Astrocyte (in vitro differentiated cells and primary cell): Measurements from ENCODE around the gene CTTNBP2. TPM values are rescaled to one million over a fixed set of nuclear protein-coding genes. Genes with fewer than 3 reads are reported as not detected.
A peak's percentile ranks its signal among the peaks of the same experiment; 100 is the strongest.

Experiments used
- DNase-seq: peaks from one replicate; pipeline ENCODE4 v3.0.0-alpha.2; 2010; ENCODE audit warnings: low read depth
- FAIRE-seq: peaks from 2 replicates; lab custom pipeline; 2011; peaks lifted over from hg19 to GRCh38; lab: Jason Lieb, UNC
- H2AFZ ChIP-seq: 2 replicates; pipeline ENCODE4 v1.6.0; 2012; ENCODE audit warnings: low read depth, low read length, inconsistent platforms
- H3K27ac ChIP-seq: 2 replicates; pipeline ENCODE4 v1.5.1; 2011; ENCODE audit warnings: low read depth, low read length, inconsistent platforms
- H3K27me3 ChIP-seq: 2 replicates; pipeline ENCODE4 v1.6.0; 2011; ENCODE audit warnings: low read length, inconsistent platforms; ENCODE audit not compliant: insufficient read depth
- H3K36me3 ChIP-seq: 2 replicates; pipeline ENCODE4 v1.5.1; 2011; ENCODE audit warnings: low read length, inconsistent platforms; ENCODE audit not compliant: insufficient read depth
- H3K4me1 ChIP-seq: 2 replicates; pipeline ENCODE4 v1.5.1; 2011; ENCODE audit warnings: low read length, inconsistent platforms; ENCODE audit not compliant: insufficient read depth
- H3K4me2 ChIP-seq: 2 replicates; pipeline ENCODE4 v1.6.0; 2012; ENCODE audit warnings: low read length, inconsistent platforms
- H3K4me3 ChIP-seq: 2 replicates; pipeline ENCODE4 v1.5.1; 2011; ENCODE audit warnings: low read depth, mild to moderate bottlenecking, low read length, inconsistent platforms; ENCODE audit not compliant: insufficient read depth
- H3K79me2 ChIP-seq: 2 replicates; pipeline ENCODE4 v1.6.0; 2012; ENCODE audit warnings: mild to moderate bottlenecking, low read length, inconsistent platforms; ENCODE audit not compliant: insufficient read depth
- H3K9ac ChIP-seq: 2 replicates; pipeline ENCODE4 v1.6.0; 2012; ENCODE audit warnings: mild to moderate bottlenecking, low read length, inconsistent platforms
- H3K9me3 ChIP-seq: 2 replicates; pipeline ENCODE4 v1.5.1; 2012; ENCODE audit warnings: low read depth, mild to moderate bottlenecking, low read length, inconsistent platforms; ENCODE audit not compliant: insufficient read depth
- H4K20me1 ChIP-seq: 2 replicates; pipeline ENCODE4 v1.6.0; 2012; ENCODE audit warnings: low read length, inconsistent platforms; ENCODE audit not compliant: insufficient read depth
- H3K27ac Mint-ChIP-seq: one replicate; pipeline ENCODE4 v1.8.0; 2021; ENCODE audit warnings: mild to moderate bottlenecking, mixed read lengths; ENCODE audit not compliant: unreplicated experiment
- H3K27me3 Mint-ChIP-seq: one replicate; pipeline ENCODE4 v1.8.0; 2021; ENCODE audit warnings: low read depth, mixed read lengths; ENCODE audit not compliant: unreplicated experiment
- H3K36me3 Mint-ChIP-seq: one replicate; pipeline ENCODE4 v1.8.0; 2021; ENCODE audit warnings: low read depth, mixed read lengths; ENCODE audit not compliant: unreplicated experiment
- H3K4me1 Mint-ChIP-seq: one replicate; pipeline ENCODE4 v1.8.0; 2021; ENCODE audit warnings: low read depth, mixed read lengths; ENCODE audit not compliant: unreplicated experiment
- H3K4me3 Mint-ChIP-seq: one replicate; pipeline ENCODE4 v1.8.0; 2021; ENCODE audit warnings: mild to moderate bottlenecking, moderate library complexity, mixed read lengths; ENCODE audit not compliant: unreplicated experiment
- H3K9me3 Mint-ChIP-seq: one replicate; pipeline ENCODE4 v1.8.0; 2021; ENCODE audit warnings: mild to moderate bottlenecking, mixed read lengths; ENCODE audit not compliant: unreplicated experiment
- EZH2 ChIP-seq: IDR thresholded peaks from 2 replicates; pipeline ENCODE4 v1.6.1; 2012; ENCODE audit warnings: mild to moderate bottlenecking, low read length, inconsistent platforms; ENCODE audit not compliant: insufficient read depth
- total RNA-seq: library from RNA; stranded (reverse); gene quantifications from 2 replicates; pipeline ENCODE4 v1.2.1, GENCODE V29; 2021
- TF ChIP-seq, protein P1 (sequence below): IDR thresholded peaks from 2 replicates; pipeline ENCODE4 v1.5.1; 2011; ENCODE audit warnings: low read depth, mild to moderate bottlenecking, inconsistent platforms, low read length, moderate library complexity; ENCODE audit not compliant: insufficient read depth

The CTTNBP2 gene
- total RNA-seq, 1 donor from 2014 or later: 4.9 TPM

DNA sequence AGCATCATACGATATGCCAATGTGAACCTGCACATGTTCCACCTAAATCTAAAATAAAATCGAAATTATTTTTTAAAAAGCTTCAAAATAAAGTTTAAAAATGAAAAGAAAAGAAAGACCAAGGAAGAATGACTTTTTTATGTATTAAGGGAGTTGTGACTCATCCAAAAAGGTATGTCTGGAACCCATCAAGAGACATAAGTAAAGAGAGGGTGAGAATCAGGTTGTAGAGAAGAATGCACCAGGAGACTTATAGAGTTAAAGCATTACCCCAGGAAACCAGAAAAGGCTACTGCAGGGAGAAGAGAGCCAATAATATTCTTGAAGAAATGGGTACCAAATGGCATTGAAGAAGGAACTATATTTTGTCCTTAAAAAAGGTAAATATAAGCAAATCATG lies 69.8 kb downstream of the CTTNBP2 start:
- Histone ChIP-seq H3K4me1 (peaks cover 3% of the 10 kb centered on the region), H3K79me2 (no peaks in the 10 kb centered on the region), H3K27ac (no peak overlapping the region), H3K9me3 (no peaks in the 10 kb centered on the region), H3K36me3 (no peaks in the 10 kb centered on the region), H3K4me2 (no peak overlapping the region), H2AFZ (no peak overlapping the region), H3K27me3 (no peaks in the 10 kb centered on the region), H3K4me3 (no peak overlapping the region), H4K20me1 (no peaks in the 10 kb centered on the region), H3K9ac (no peak overlapping the region)
- no peak for FAIRE-seq
- Mint-ChIP-seq H3K27ac (no peak overlapping the region), H3K27me3 (no peaks in the 10 kb centered on the region), H3K4me3 (no peak overlapping the region), H3K4me1 (peaks cover 4% of the 10 kb centered on the region), H3K36me3 (no peaks in the 10 kb centered on the region), H3K9me3 (no peaks in the 10 kb centered on the region)
- DNase-seq: peak; percentile 31
- TF ChIP-seq, protein P1, sequence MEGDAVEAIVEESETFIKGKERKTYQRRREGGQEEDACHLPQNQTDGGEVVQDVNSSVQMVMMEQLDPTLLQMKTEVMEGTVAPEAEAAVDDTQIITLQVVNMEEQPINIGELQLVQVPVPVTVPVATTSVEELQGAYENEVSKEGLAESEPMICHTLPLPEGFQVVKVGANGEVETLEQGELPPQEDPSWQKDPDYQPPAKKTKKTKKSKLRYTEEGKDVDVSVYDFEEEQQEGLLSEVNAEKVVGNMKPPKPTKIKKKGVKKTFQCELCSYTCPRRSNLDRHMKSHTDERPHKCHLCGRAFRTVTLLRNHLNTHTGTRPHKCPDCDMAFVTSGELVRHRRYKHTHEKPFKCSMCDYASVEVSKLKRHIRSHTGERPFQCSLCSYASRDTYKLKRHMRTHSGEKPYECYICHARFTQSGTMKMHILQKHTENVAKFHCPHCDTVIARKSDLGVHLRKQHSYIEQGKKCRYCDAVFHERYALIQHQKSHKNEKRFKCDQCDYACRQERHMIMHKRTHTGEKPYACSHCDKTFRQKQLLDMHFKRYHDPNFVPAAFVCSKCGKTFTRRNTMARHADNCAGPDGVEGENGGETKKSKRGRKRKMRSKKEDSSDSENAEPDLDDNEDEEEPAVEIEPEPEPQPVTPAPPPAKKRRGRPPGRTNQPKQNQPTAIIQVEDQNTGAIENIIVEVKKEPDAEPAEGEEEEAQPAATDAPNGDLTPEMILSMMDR: no peak
- TF ChIP-seq EZH2: no peak

DNA sequence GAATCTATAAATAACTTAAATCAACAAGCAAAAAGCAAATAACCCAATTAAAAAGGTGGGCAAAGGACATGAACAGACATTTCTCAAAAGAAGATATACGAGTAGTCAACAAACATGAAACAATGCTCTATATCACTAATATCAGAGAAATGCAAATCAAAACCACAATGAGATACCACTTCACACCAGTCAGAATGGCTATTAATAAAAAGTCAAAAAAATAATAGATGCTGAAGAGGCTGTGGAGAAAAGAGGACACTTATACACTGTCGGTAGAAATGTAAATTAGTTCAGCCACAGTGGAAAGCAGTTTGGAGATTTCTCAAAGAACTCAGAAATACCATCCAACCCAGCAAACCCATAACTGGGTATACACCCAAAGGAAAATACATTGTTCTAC lies 70.6 kb downstream of the CTTNBP2 start:
- H4K20me1 ChIP-seq: no peaks in the 10 kb centered on the region
- Mint-ChIP-seq H3K27ac (no peak overlapping the region), H3K4me1 (peaks cover 4% of the 10 kb centered on the region), H3K4me3 (no peak overlapping the region), H3K36me3 (no peaks in the 10 kb centered on the region), H3K9me3 (no peaks in the 10 kb centered on the region), H3K27me3 (no peaks in the 10 kb centered on the region)
- H3K9me3 ChIP-seq: no peaks in the 10 kb centered on the region
- no peak overlapping the region for H2AFZ ChIP-seq
- H3K9ac ChIP-seq: no peak overlapping the region
- TF ChIP-seq, protein P1: no peak
- TF ChIP-seq EZH2: no peak
- H3K4me1 ChIP-seq: no peaks in the 10 kb centered on the region
- no peaks in the 10 kb centered on the region for H3K79me2 ChIP-seq
- H3K4me3 ChIP-seq: no peak overlapping the region
- DNase-seq (no peak), FAIRE-seq (no peak)
- no peak overlapping the region for H3K27ac ChIP-seq
- H3K27me3 ChIP-seq: no peaks in the 10 kb centered on the region
- H3K36me3 ChIP-seq: no peaks in the 10 kb centered on the region
- H3K4me2 ChIP-seq: no peak overlapping the region

DNA sequence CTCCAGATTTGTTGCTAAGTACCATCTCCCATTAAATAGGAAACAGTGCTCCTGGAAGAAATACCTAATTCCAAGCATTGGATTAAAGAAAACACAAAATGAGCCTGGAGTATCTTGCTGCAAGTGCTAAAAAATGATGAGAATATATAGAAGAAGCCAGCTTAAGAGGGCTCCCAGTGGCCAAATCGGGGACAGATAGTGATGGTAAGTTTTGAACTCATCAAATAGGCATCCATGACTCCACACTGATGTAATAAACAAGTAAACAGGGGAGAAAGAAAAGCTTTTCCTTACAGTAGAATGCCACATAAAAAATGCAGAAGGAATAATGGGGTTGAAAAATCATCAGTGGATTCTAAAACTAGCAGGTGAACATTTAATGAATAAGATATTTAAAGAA lies 72.4 kb downstream of the CTTNBP2 start:
- no peak overlapping the region for H3K27ac ChIP-seq
- no peaks in the 10 kb centered on the region for H3K9me3 ChIP-seq
- Mint-ChIP-seq H3K36me3 (no peaks in the 10 kb centered on the region), H3K27ac (no peak overlapping the region), H3K4me3 (no peak overlapping the region), H3K9me3 (no peaks in the 10 kb centered on the region), H3K27me3 (no peaks in the 10 kb centered on the region), H3K4me1 (peaks cover 4% of the 10 kb centered on the region)
- TF ChIP-seq, protein P1: no peak
- no peak for TF ChIP-seq EZH2
- no peaks in the 10 kb centered on the region for H3K79me2 ChIP-seq
- no peaks in the 10 kb centered on the region for H3K27me3 ChIP-seq
- no peak overlapping the region for H3K9ac ChIP-seq
- H3K4me3 ChIP-seq: no peak overlapping the region
- no peak for FAIRE-seq
- no peak for DNase-seq
- H3K36me3 ChIP-seq: no peaks in the 10 kb centered on the region
- H3K4me1 ChIP-seq: no peaks in the 10 kb centered on the region
- no peaks in the 10 kb centered on the region for H4K20me1 ChIP-seq
- no peak overlapping the region for H3K4me2 ChIP-seq
- H2AFZ ChIP-seq: no peak overlapping the region
